Epithelial cell of proximal tubule (primary cell): Measurements from ENCODE around the gene COPS3. TPM values are rescaled to one million over a fixed set of nuclear protein-coding genes. Genes with fewer than 3 reads are reported as not detected.

Experiments used
- DNase-seq: peaks from one replicate; pipeline ENCODE4 v3.0.0-alpha.2; 2011; ENCODE audit warnings: low read depth
- H3K4me3 ChIP-seq: 2 replicates; pipeline ENCODE4 v1.5.1; 2011; ENCODE audit warnings: low read depth, mild to moderate bottlenecking, low read length
- total RNA-seq: library from RNA; depleted of rRNA; stranded (reverse); fragments of >200 nt; gene quantifications from 2 replicates; pipeline ENCODE4 v1.2.3, GENCODE V29; 2015
- TF ChIP-seq, protein P1 (sequence below): conservative IDR thresholded peaks from 2 replicates; pipeline ENCODE4 v1.5.1; 2012; ENCODE audit warnings: low read depth, mild to moderate bottlenecking, low read length

COPS3 gene
- total RNA-seq, 1 donor from 2014 or later, result 75.6 TPM

DNA sequence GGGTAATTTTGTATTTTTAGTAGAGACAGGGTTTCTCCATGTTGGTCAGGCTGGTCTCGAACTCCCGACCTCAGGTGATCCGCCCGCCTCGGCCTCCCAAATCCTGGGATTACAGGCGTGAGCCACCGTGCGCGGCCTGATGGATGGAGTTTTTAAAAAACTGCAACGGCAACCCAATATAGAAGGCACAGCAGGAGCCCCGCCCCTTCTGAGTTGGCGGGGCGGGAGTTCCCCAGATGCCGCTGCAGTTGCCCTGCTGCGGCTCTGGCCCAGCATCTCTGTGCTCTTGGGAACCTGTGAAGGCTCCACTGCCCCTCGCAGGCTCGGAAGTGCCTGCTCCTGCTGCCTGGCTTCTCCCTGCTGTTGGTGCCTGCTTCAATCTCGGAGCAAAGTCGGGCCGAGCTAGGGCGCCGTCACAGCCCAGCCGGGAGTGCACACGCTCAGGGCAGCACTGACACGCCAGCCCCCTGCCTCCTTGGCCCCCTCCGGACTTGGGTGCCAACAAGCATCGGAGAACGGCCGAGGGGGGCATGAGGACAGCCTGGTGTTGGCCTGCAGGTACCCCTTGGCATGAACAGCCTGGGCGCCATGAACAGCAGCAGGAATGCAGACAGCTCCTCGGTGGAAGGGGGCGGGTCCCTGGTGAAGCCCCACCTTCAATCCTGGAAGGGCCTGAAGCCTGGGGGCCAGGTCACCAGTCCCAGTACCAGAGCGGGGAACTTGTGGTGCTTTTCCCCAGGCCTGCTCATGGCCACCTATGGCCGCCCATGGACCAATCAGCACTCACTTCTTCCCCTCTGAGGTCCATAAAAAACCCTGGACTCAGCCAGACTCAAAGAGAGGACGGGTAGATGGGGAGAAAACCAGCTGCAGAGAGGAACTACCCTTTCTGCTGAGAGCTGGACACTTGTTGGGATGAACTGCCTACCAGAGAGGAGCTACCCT is 19.9 kb upstream of the COPS3 start:
- TF ChIP-seq, protein P1, sequence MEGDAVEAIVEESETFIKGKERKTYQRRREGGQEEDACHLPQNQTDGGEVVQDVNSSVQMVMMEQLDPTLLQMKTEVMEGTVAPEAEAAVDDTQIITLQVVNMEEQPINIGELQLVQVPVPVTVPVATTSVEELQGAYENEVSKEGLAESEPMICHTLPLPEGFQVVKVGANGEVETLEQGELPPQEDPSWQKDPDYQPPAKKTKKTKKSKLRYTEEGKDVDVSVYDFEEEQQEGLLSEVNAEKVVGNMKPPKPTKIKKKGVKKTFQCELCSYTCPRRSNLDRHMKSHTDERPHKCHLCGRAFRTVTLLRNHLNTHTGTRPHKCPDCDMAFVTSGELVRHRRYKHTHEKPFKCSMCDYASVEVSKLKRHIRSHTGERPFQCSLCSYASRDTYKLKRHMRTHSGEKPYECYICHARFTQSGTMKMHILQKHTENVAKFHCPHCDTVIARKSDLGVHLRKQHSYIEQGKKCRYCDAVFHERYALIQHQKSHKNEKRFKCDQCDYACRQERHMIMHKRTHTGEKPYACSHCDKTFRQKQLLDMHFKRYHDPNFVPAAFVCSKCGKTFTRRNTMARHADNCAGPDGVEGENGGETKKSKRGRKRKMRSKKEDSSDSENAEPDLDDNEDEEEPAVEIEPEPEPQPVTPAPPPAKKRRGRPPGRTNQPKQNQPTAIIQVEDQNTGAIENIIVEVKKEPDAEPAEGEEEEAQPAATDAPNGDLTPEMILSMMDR, result no peak
- no peak for DNase-seq
- peak overlapping the region; percentile 45 for H3K4me3 ChIP-seq

DNA sequence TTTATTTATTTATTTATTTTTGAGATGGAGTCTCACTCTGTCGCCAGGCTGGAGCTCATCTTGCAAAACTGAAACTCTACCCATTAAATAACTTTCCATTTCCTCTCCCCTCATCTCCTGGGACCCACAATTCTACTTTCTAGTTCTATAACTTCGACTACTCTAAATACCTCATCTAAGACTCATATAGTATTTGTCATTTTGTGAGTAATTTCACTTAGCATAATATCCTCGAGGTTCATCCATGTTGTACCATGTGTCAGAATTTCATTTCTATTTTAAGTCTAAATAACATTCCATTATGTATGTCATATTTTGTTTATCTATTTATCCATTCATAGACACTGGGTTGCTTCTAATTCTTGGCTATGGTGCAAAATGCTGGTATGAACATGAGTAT is 17.1 kb upstream of the COPS3 start:
- TF ChIP-seq, protein P1, result no peak
- H3K4me3 ChIP-seq, result no peak overlapping the region
- no peak for DNase-seq

DNA sequence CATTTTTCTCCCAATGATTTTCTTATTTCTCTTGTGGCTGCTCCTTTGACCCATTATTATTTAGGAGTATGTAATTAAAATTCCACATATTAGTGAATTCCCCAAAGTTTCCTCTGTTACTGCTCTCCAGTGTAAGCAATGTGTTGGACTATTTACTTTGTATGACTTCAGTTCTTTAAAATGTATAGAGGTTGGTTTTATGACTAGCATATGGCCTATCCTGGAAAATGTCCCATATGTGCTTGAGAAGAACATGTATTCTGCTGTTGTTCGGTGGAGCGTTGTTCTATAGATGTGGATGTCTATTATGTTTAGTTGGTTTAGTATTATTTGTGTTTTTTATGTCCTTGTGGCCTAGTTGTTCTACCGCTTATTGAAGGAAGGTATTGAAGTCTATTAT is 16.2 kb upstream of the COPS3 start:
- DNase-seq, result no peak
- no peak overlapping the region for H3K4me3 ChIP-seq
- TF ChIP-seq, protein P1, result no peak

DNA sequence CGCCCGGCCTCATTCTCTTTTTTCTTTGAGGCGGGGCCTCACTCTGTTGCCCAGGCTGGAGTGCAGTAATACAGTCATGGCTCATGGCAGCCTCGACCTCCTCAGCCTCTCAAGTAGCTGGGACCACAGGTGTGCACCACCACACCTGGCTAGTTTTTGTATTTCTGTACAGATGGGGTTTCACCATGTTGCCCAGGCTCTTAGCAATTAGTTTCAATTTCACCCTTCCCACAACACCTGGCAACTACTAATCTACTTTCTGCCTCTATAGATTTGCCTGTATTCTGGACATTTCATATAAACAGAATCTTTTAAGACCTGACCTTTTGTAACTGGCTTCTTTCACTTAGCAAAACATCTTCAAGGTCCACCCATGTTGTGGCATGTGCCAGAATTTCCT is 14.1 kb upstream of the COPS3 start:
- TF ChIP-seq, protein P1, result no peak
- DNase-seq, result no peak
- H3K4me3 ChIP-seq, result no peak overlapping the region

DNA sequence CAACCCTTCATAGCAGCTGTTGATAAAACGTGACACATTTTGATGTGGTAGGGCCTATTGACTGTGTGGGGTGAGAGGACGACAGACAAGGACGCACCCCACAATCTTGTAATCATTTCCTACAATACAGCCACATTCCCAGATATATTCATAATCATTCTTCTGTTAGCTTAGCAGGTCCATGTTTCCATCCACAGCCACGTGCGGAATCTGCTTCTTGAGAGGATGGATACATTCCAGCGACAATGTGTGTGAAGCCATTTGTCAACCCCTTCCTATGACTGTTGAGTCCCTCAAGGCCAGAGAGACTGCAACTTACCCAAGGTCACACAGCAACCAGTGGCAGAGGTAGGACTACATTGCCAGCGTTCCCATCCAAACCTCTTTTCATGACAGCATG is 8.7 kb upstream of the COPS3 start:
- no peak for DNase-seq
- no peak overlapping the region for H3K4me3 ChIP-seq
- TF ChIP-seq, protein P1, result no peak

DNA sequence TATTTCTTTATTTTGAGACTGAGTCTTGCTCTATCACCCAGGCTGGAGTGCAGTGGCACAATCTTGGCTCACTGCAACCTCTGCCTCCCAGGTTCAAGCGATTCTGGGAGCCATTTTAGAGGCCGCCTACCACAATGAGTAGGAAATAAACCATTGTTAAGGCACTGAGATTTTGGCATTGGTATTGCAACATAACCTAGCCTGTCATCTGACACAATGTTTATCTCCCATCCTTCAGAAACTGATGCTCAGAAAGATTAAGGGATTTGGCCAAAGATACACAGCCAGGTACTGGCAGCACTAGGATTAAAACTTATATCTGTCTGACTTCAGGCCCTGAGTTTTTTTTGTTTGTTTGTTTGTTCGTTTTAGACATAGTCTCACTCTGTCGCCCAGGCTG is 8.0 kb upstream of the COPS3 start:
- TF ChIP-seq, protein P1, result no peak
- no peak overlapping the region for H3K4me3 ChIP-seq
- no peak for DNase-seq

DNA sequence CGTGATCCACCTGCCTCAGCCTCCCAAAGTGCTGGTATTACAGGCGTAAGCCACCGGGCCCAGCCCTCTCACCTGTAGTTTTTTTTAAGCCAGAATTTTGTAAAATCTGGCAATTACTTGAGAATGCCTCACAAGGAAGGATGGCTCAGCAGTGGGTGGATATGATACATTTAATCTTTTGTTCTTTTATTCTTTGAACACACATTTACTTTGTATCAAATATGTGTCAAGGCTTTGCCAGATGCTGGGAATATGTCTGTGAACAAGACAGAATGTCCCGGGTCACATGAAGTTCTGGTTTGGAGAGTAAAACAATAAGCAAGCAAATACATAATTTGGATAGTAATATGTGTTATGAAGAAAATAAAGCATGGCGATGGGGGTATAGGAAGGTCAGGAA is 4.9 kb upstream of the COPS3 start:
- no peak for DNase-seq
- H3K4me3 ChIP-seq, result no peak overlapping the region
- TF ChIP-seq, protein P1, result no peak
